ENCODE measurements around the gene SDK1. TPM values are rescaled to one million over a fixed set of nuclear protein-coding genes. Genes with fewer than 3 reads are reported as not detected.

The SDK1 gene
- total and polyA plus RNA-seq, 2 donors, result 3.2 to 7.8 TPM

GRCh38 chr7:4172883-4173282 lies 871.8 kb downstream of the SDK1 start:
- 91% methylated on average over 12 of the region's 12 CpGs for WGBS
- no peaks in the 10 kb centered on the region for H3K36me3 ChIP-seq (ENCODE audit: control insufficient read depth in 2 of 2, insufficient read depth in 2 of 2, low read length in 1 of 2)
- no peaks in the 10 kb centered on the region for H3K4me1 ChIP-seq (ENCODE audit: control insufficient read depth in 2 of 2, insufficient read depth in 2 of 2, low read length in 2 of 2)
- H3K9me3 ChIP-seq (ENCODE audit: control insufficient read depth in 2 of 2, insufficient read depth in 1 of 2, low read length in 1 of 2), result no peaks in the 10 kb centered on the region
- H3K4me3 ChIP-seq (ENCODE audit: low read length in 2 of 2), result no peak overlapping the region
- DNase-seq (ENCODE audit: low read depth in 6 of 9, low spot score in 9 of 9), result no peak
- H3K27ac ChIP-seq (ENCODE audit: low read depth in 1 of 2, low read length in 1 of 2), result no peak overlapping the region
- no peaks in the 10 kb centered on the region for H3K27me3 ChIP-seq (ENCODE audit: control insufficient read depth in 2 of 2, insufficient read depth in 1 of 2, low read length in 1 of 2)

- no peaks in the 10 kb centered on the region for H3K36me3 ChIP-seq (ENCODE audit: control insufficient read depth in 2 of 2, insufficient read depth in 2 of 2, low read length in 1 of 2)
- 94% methylated on average over 9 of the region's 9 CpGs for WGBS
- no peak for DNase-seq (ENCODE audit: low read depth in 6 of 9, low spot score in 9 of 9)
These were observed 872.6 kb downstream of the SDK1 start for GRCh38 chr7:4173615-4174014.

GRCh38 chr7:4174016-4174415 lies 873.0 kb downstream of the SDK1 start:
- 94% methylated on average over 8 of the region's 8 CpGs for WGBS
- Histone ChIP-seq H3K27ac (ENCODE audit: low read depth in 1 of 2, low read length in 1 of 2) (no peak overlapping the region), H3K4me3 (ENCODE audit: low read length in 2 of 2) (no peak overlapping the region), H3K27me3 (ENCODE audit: control insufficient read depth in 2 of 2, insufficient read depth in 1 of 2, low read length in 1 of 2) (no peaks in the 10 kb centered on the region), H3K36me3 (ENCODE audit: control insufficient read depth in 2 of 2, insufficient read depth in 2 of 2, low read length in 1 of 2) (no peaks in the 10 kb centered on the region), H3K9me3 (ENCODE audit: control insufficient read depth in 2 of 2, insufficient read depth in 1 of 2, low read length in 1 of 2) (peaks cover 0 to 2% of the 10 kb centered on the region in 2 donors), H3K4me1 (ENCODE audit: control insufficient read depth in 2 of 2, insufficient read depth in 2 of 2, low read length in 2 of 2) (no peaks in the 10 kb centered on the region)
- no peak for DNase-seq (ENCODE audit: low read depth in 6 of 9, low spot score in 9 of 9)

More at GRCh38 chr7:4173615-4174014, 872.6 kb downstream of the SDK1 start:
- no peaks in the 10 kb centered on the region for H3K4me1 ChIP-seq (ENCODE audit: control insufficient read depth in 2 of 2, insufficient read depth in 2 of 2, low read length in 2 of 2)
- H3K4me3 ChIP-seq (ENCODE audit: low read length in 2 of 2), result no peak overlapping the region
- no peaks in the 10 kb centered on the region for H3K27me3 ChIP-seq (ENCODE audit: control insufficient read depth in 2 of 2, insufficient read depth in 1 of 2, low read length in 1 of 2)
- H3K27ac ChIP-seq (ENCODE audit: low read depth in 1 of 2, low read length in 1 of 2), result no peak overlapping the region
- H3K9me3 ChIP-seq (ENCODE audit: control insufficient read depth in 2 of 2, insufficient read depth in 1 of 2, low read length in 1 of 2), result no peaks in the 10 kb centered on the region

GRCh38 chr7:4174451-4174850 lies 873.4 kb downstream of the SDK1 start:
- Histone ChIP-seq H3K4me3 (ENCODE audit: low read length in 2 of 2) (no peak overlapping the region), H3K4me1 (ENCODE audit: control insufficient read depth in 2 of 2, insufficient read depth in 2 of 2, low read length in 2 of 2) (no peaks in the 10 kb centered on the region), H3K27me3 (ENCODE audit: control insufficient read depth in 2 of 2, insufficient read depth in 1 of 2, low read length in 1 of 2) (no peaks in the 10 kb centered on the region), H3K36me3 (ENCODE audit: control insufficient read depth in 2 of 2, insufficient read depth in 2 of 2, low read length in 1 of 2) (no peaks in the 10 kb centered on the region), H3K9me3 (ENCODE audit: control insufficient read depth in 2 of 2, insufficient read depth in 1 of 2, low read length in 1 of 2) (peaks cover 0 to 5% of the 10 kb centered on the region in 2 donors), H3K27ac (ENCODE audit: low read depth in 1 of 2, low read length in 1 of 2) (no peak overlapping the region)
- 89% methylated on average over 11 of the region's 11 CpGs for WGBS
- no peak for DNase-seq (ENCODE audit: low read depth in 6 of 9, low spot score in 9 of 9)

GRCh38 chr7:4174884-4175283 lies 873.8 kb downstream of the SDK1 start:
- 96% methylated on average over 18 of the region's 18 CpGs for WGBS
- Histone ChIP-seq H3K36me3 (ENCODE audit: control insufficient read depth in 2 of 2, insufficient read depth in 2 of 2, low read length in 1 of 2) (no peaks in the 10 kb centered on the region), H3K27me3 (ENCODE audit: control insufficient read depth in 2 of 2, insufficient read depth in 1 of 2, low read length in 1 of 2) (no peaks in the 10 kb centered on the region), H3K27ac (ENCODE audit: low read depth in 1 of 2, low read length in 1 of 2) (no peak overlapping the region), H3K4me3 (ENCODE audit: low read length in 2 of 2) (no peak overlapping the region), H3K9me3 (ENCODE audit: control insufficient read depth in 2 of 2, insufficient read depth in 1 of 2, low read length in 1 of 2) (peaks cover 0 to 7% of the 10 kb centered on the region in 2 donors), H3K4me1 (ENCODE audit: control insufficient read depth in 2 of 2, insufficient read depth in 2 of 2, low read length in 2 of 2) (no peaks in the 10 kb centered on the region)
- no peak for DNase-seq (ENCODE audit: low read depth in 6 of 9, low spot score in 9 of 9)

DNA sequence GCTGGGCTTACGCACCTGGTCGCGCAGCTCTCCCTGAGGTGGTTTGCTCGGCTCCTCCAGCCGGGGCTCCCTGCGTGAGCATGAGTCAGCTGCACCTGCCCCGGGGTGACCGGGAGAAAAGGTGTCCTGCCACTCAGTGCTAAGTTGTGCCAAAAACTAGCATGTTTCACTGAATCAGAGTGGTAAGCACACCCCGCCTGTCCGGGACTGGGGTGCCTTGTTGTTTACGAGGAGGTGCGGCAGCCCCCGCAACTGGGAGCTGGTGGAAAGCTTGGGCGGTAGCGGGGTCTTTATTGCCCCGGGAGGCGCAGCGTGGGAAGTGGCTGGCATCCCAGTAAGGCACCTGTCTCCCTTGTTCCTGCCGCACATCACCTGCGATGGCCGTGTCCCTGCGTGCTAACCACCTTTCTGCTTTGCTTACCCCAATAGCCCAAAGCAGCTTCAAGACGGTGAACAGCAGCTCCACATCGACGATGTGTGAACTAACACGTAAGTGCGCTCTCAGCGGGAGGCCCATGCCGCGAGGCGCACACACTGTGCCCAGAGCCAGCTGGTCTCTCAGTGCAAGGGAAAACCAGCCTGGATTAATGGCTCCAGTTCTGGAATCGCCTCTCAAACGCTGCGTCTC lies 874.4 kb downstream of the SDK1 start:
- Histone ChIP-seq H3K4me3 (ENCODE audit: low read length in 2 of 2) (no peak overlapping the region), H3K4me1 (ENCODE audit: control insufficient read depth in 2 of 2, insufficient read depth in 2 of 2, low read length in 2 of 2) (no peaks in the 10 kb centered on the region), H3K9me3 (ENCODE audit: control insufficient read depth in 2 of 2, insufficient read depth in 1 of 2, low read length in 1 of 2) (peaks cover 0 to 11% of the 10 kb centered on the region in 2 donors), H3K36me3 (ENCODE audit: control insufficient read depth in 2 of 2, insufficient read depth in 2 of 2, low read length in 1 of 2) (no peaks in the 10 kb centered on the region), H3K27ac (ENCODE audit: low read depth in 1 of 2, low read length in 1 of 2) (no peak overlapping the region), H3K27me3 (ENCODE audit: control insufficient read depth in 2 of 2, insufficient read depth in 1 of 2, low read length in 1 of 2) (no peaks in the 10 kb centered on the region)
- DNase-seq (ENCODE audit: low read depth in 6 of 9, low spot score in 9 of 9), result no peak
- 95% methylated on average over 34 of the region's 34 CpGs for WGBS

- Histone ChIP-seq H3K4me1 (ENCODE audit: control insufficient read depth in 2 of 2, insufficient read depth in 2 of 2, low read length in 2 of 2) (no peaks in the 10 kb centered on the region), H3K4me3 (ENCODE audit: low read length in 2 of 2) (no peak overlapping the region), H3K27ac (ENCODE audit: low read depth in 1 of 2, low read length in 1 of 2) (no peak overlapping the region), H3K36me3 (ENCODE audit: control insufficient read depth in 2 of 2, insufficient read depth in 2 of 2, low read length in 1 of 2) (no peaks in the 10 kb centered on the region), H3K9me3 (ENCODE audit: control insufficient read depth in 2 of 2, insufficient read depth in 1 of 2, low read length in 1 of 2) (peaks cover 0 to 16% of the 10 kb centered on the region in 2 donors), H3K27me3 (ENCODE audit: control insufficient read depth in 2 of 2, insufficient read depth in 1 of 2, low read length in 1 of 2) (no peaks in the 10 kb centered on the region)
- DNase-seq (ENCODE audit: low read depth in 6 of 9, low spot score in 9 of 9), result no peak
- 93% methylated on average over 6 of the region's 6 CpGs for WGBS
These were observed 875.9 kb downstream of the SDK1 start for GRCh38 chr7:4177001-4177400.

GRCh38 chr7:4178416-4178815 lies 877.4 kb downstream of the SDK1 start:
- DNase-seq (ENCODE audit: low read depth in 6 of 9, low spot score in 9 of 9), result no peak
- WGBS, result 98% methylated on average over 16 of the region's 16 CpGs
- H3K4me1 ChIP-seq (ENCODE audit: control insufficient read depth in 2 of 2, insufficient read depth in 2 of 2, low read length in 2 of 2), result no peaks in the 10 kb centered on the region
- no peak overlapping the region for H3K4me3 ChIP-seq (ENCODE audit: low read length in 2 of 2)
- no peaks in the 10 kb centered on the region for H3K36me3 ChIP-seq (ENCODE audit: control insufficient read depth in 2 of 2, insufficient read depth in 2 of 2, low read length in 1 of 2)
- no peaks in the 10 kb centered on the region for H3K27me3 ChIP-seq (ENCODE audit: control insufficient read depth in 2 of 2, insufficient read depth in 1 of 2, low read length in 1 of 2)
- peaks cover 0 to 16% of the 10 kb centered on the region in 2 donors for H3K9me3 ChIP-seq (ENCODE audit: control insufficient read depth in 2 of 2, insufficient read depth in 1 of 2, low read length in 1 of 2)
- H3K27ac ChIP-seq (ENCODE audit: low read depth in 1 of 2, low read length in 1 of 2), result no peak overlapping the region

DNA sequence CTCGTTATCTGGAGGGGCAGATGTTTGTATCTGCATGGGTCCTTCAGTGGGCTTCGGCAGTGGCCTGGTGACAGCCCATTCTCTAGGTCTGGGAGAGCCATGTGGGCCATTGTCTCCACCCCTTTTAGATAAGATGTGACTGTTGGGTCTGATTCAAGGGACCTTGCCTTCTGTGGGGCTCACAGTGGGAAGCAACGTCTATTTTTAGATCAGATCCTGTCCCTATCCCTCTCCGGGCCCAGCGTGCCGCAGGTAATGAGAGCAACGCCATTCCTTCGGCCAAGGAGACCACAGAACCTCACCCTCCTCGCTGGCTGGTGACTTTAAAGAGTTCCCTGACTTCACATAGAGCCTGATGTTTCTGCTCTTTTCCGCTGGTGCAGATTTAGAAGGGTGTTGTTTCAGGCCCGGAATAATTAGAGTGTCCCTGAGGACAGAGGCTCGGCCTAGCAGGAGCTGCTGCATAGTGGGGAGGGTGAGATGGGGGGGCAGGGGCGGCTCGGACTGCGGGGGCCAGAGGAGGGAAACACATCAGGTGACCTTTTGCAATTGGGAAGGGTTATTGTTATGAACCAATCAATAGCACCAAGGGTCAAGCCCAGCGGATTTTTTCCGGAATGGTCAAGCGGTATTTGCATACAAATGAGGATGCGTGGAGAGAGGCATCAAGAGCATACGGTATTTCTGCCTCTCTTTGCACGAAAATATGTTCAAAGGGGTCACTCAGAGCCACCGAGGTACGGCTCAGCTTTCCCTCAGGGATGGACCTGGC lies 878.0 kb downstream of the SDK1 start:
- DNase-seq (ENCODE audit: low read depth in 6 of 9, low spot score in 9 of 9), result no peak

More for the DNA sequence above, 878.0 kb downstream of the SDK1 start:
- no peaks in the 10 kb centered on the region for H3K36me3 ChIP-seq (ENCODE audit: control insufficient read depth in 2 of 2, insufficient read depth in 2 of 2, low read length in 1 of 2)
- H3K27me3 ChIP-seq (ENCODE audit: control insufficient read depth in 2 of 2, insufficient read depth in 1 of 2, low read length in 1 of 2), result no peaks in the 10 kb centered on the region
- H3K27ac ChIP-seq (ENCODE audit: low read depth in 1 of 2, low read length in 1 of 2), result no peak overlapping the region
- H3K4me1 ChIP-seq (ENCODE audit: control insufficient read depth in 2 of 2, insufficient read depth in 2 of 2, low read length in 2 of 2), result no peaks in the 10 kb centered on the region
- WGBS, result 95% methylated on average over 23 of the region's 23 CpGs
- H3K4me3 ChIP-seq (ENCODE audit: low read length in 2 of 2), result no peak overlapping the region
- H3K9me3 ChIP-seq (ENCODE audit: control insufficient read depth in 2 of 2, insufficient read depth in 1 of 2, low read length in 1 of 2), result peaks cover 0 to 16% of the 10 kb centered on the region in 2 donors

Data from thymus (tissue), 11 donors.